Measurements from ENCODE around the gene MOCS3. TPM values are rescaled to one million over a fixed set of nuclear protein-coding genes. Genes with fewer than 3 reads are reported as not detected.
A peak's percentile ranks its signal among the peaks of the same experiment; 100 is the strongest.

The MOCS3 gene
- total RNA-seq, 4 donors from 2014 or later, result 5.8 to 8.0 (median 6.8) TPM

DNA sequence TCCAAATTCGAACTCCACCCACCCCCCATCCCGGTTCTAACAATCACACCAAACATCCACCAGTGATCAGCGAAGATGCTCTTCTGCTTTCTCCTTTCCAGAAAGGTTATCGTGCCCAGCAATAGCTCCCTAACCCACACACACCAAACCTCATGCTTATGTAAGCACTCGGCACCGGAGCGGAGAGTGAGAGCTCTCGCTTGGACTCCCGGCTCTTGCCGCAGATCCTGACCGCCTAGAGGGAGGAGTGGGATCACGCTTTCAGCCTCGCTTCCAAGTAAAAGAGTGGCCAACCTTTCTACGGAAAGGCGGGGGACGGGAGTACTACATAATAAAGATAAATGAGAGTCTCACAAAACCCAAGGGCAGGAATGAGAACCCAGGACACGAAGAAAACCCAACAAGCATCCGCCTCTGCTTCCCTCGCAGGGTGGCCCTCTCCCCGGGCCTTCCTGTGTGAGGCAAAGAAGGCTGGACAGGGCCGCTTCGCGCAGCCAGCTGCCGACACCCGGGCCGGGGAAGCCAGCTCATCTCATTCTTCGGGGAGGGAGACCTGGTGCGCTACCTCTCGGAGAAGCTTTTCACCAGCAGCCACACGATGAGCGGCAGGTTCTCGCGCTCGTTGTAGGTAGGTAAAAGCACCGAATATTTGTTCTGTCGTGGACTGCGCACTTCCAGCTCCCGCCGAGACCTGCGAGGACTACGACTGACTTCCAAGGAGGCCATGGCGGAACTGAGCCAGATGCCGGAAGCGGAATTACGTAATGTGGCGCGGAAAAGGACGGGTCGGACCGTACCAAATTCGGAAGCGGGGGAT is 612 bp upstream of the MOCS3 start, which contains the start of gene DPM1:
Gene DPM1 (minus strand): TSS at position 735 of the 817 bp plus-strand sequence. CDS start 9 bp downstream, at position 726.
- peak; percentile 89 to 98 for DNase-seq (ENCODE audit: low spot score in 2 of 2)
- WGBS, 2 donors, result 0 to 1% methylated on average over 51 of the region's 52 CpGs
- TF ChIP-seq, protein P1, sequence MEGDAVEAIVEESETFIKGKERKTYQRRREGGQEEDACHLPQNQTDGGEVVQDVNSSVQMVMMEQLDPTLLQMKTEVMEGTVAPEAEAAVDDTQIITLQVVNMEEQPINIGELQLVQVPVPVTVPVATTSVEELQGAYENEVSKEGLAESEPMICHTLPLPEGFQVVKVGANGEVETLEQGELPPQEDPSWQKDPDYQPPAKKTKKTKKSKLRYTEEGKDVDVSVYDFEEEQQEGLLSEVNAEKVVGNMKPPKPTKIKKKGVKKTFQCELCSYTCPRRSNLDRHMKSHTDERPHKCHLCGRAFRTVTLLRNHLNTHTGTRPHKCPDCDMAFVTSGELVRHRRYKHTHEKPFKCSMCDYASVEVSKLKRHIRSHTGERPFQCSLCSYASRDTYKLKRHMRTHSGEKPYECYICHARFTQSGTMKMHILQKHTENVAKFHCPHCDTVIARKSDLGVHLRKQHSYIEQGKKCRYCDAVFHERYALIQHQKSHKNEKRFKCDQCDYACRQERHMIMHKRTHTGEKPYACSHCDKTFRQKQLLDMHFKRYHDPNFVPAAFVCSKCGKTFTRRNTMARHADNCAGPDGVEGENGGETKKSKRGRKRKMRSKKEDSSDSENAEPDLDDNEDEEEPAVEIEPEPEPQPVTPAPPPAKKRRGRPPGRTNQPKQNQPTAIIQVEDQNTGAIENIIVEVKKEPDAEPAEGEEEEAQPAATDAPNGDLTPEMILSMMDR (IDR thresholded peaks at IDR 0.05), result no peak
- peak in 1 of 2 donors; percentile 53 for TF ChIP-seq POLR2A (IDR thresholded peaks at IDR 0.05)
- intact Hi-C loops (cut with DNase I; ENCODE audit: low total_unique reads), result no loop called here
- H3K4me3 ChIP-seq (ENCODE audit: low read depth, poor library complexity, severe bottlenecking), result peak within 1 kb of the TSS; percentile 95

DNA sequence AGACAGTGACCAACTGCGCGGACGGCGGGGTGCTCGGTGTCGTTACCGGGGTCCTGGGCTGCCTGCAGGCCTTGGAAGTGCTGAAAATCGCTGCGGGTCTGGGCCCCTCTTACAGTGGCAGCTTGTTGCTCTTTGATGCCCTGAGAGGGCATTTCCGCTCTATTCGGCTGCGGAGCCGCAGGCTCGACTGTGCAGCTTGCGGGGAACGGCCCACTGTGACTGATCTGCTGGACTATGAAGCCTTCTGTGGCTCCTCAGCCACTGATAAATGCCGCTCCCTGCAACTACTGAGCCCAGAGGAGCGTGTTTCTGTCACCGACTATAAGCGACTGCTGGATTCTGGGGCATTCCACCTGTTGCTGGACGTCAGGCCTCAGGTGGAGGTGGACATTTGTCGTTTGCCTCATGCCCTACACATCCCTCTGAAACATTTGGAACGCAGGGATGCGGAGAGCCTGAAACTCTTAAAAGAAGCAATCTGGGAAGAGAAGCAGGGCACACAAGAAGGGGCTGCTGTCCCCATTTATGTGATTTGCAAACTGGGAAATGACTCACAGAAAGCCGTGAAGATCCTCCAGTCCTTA is 1.0 kb downstream of the MOCS3 start:
- TF ChIP-seq, protein P1 (IDR thresholded peaks at IDR 0.05), result no peak
- no peak for TF ChIP-seq POLR2A (IDR thresholded peaks at IDR 0.05)
- 57 to 62% methylated on average over 25 of the region's 25 CpGs for WGBS, 2 donors

DNA sequence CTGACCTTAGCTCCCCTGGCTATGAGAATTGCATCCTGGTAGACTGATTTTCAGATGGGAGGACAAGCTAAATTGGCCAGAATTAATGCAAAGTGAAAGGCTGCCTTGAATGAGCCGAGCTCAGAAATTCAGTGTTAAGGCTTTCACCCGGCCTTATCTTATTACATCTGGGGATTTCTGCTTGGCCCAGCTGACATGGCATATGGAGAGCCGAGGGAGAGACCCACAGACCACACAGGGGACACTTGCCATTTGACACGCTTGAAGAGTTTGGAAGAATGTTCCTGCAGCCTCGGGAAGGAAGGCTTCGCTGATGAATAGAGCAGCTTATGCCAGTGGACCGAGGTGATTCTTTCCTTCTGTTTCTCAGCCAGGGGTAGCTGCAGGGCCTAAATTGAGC is 9.0 kb downstream of the MOCS3 start:
- intact Hi-C loops (cut with DNase I; ENCODE audit: low total_unique reads), result no loop called here
- WGBS, 2 donors, result 47 to 50% methylated on average over 7 of the region's 7 CpGs
- no peak for TF ChIP-seq POLR2A (IDR thresholded peaks at IDR 0.05)
- TF ChIP-seq, protein P1 (IDR thresholded peaks at IDR 0.05), result no peak
- H3K4me3 ChIP-seq (ENCODE audit: low read depth, poor library complexity, severe bottlenecking), result no peak overlapping the region
- DNase-seq (ENCODE audit: low spot score in 2 of 2), result no peak

More for the DNA sequence above, 1.0 kb downstream of the MOCS3 start:
- no peak for DNase-seq (ENCODE audit: low spot score in 2 of 2)
- intact Hi-C loops (cut with DNase I; ENCODE audit: low total_unique reads), result no loop called here
- H3K4me3 ChIP-seq (ENCODE audit: low read depth, poor library complexity, severe bottlenecking), result peak overlapping the region; percentile 95

DNA sequence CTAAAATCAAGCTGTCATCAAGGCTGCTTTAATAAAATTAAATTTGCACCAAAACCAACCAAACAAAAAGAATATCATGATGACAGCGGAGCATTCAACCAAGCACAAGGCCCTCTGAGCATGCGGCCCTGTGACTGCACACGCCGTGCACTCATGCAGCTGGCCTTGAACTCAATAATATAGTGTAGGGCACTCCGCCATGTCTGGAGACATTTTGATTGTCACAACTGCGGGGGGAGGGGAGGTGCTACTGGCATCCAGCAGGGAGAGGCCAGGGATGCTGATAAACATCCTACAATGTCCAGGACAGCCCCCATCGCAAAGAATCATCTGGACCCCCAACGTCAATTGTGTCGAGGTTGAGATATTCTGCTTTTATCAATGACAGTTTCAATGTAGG is 9.7 kb downstream of the MOCS3 start:
- no peak overlapping the region for H3K4me3 ChIP-seq (ENCODE audit: low read depth, poor library complexity, severe bottlenecking)
- intact Hi-C loops (cut with DNase I; ENCODE audit: low total_unique reads), result no loop called here
- DNase-seq (ENCODE audit: low spot score in 2 of 2), result no peak
- no peak for TF ChIP-seq POLR2A (IDR thresholded peaks at IDR 0.05)
- TF ChIP-seq, protein P1 (IDR thresholded peaks at IDR 0.05), result no peak
- 85 to 86% methylated on average over 9 of the region's 9 CpGs for WGBS, 2 donors

DNA sequence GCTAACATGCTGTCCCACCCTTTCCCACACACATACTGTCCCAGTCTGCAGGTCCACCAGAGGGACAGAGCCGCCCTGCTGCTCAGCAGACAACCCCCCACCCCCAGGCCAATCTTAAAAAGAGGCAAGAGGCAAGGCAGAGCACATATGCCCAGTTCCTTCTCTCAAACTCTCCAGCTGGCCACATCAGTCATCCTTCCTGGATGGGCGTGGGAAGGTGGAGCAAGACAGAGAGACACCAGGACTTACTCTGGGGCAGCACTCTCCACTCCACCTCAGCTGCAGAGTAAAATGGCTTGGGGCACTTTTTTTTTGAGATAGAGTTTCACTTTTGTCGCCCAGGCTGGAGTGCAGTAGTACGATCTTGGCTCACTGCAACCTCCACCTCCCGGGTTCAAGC is 10.8 kb downstream of the MOCS3 start:
- TF ChIP-seq, protein P1 (IDR thresholded peaks at IDR 0.05), result no peak
- TF ChIP-seq POLR2A (IDR thresholded peaks at IDR 0.05), result no peak
- intact Hi-C loops (cut with DNase I; ENCODE audit: low total_unique reads), result no loop called here
- no peak for DNase-seq (ENCODE audit: low spot score in 2 of 2)
- WGBS, 2 donors, result 82 to 86% methylated on average over 5 of the region's 5 CpGs
- H3K4me3 ChIP-seq (ENCODE audit: low read depth, poor library complexity, severe bottlenecking), result no peak overlapping the region
